HEK293T (cell line): ENCODE data around the gene LRRC45.

ENCODE experiments used
- CTCF ChIA-PET: fragments of 350-600 bp; formaldehyde crosslinking; extraction: SDS; loops from one replicate; lab custom pipeline; 2021; ENCODE audit warnings: antibody characterized with exemption, inconsistent platforms; lab: Yijun Ruan, JAX
- POLR2A ChIA-PET: fragments of 350-600 bp; formaldehyde crosslinking; extraction: SDS; loops from one replicate; lab custom pipeline; 2020; ENCODE audit warnings: antibody characterized with exemption, inconsistent platforms; lab: Yijun Ruan, JAX
- DNase-seq: peaks from one replicate; pipeline ENCODE4 v3.0.0; 2012; ENCODE audit warnings: mixed read lengths; ENCODE audit errors: extremely low spot score
- ARNT ChIP-seq: fragments of 450-650 bp; IDR thresholded peaks from 2 replicates; pipeline ENCODE4 v1.6.1; 2017; ENCODE audit warnings: mild to moderate bottlenecking
- BHLHE40 ChIP-seq: fragments of 450-650 bp; IDR thresholded peaks from 2 replicates; pipeline ENCODE4 v1.6.1; 2016; ENCODE audit warnings: mild to moderate bottlenecking, moderate library complexity, borderline replicate concordance
- CTBP1 ChIP-seq: fragments of 450-650 bp; IDR thresholded peaks from 2 replicates; pipeline ENCODE4 v1.6.1; 2016; ENCODE audit warnings: borderline replicate concordance
- ELF4 ChIP-seq: fragments of 450-650 bp; IDR thresholded peaks from 2 replicates; pipeline ENCODE4 v1.6.1; 2017; ENCODE audit warnings: antibody characterized with exemption
- FOXA1 ChIP-seq: fragments of 450-650 bp; IDR thresholded peaks from 2 replicates; pipeline ENCODE4 v1.6.1; 2016; ENCODE audit warnings: mild to moderate bottlenecking
- FOXK2 ChIP-seq: fragments of 450-650 bp; IDR thresholded peaks from 2 replicates; pipeline ENCODE4 v1.6.1; 2016; ENCODE audit warnings: mild to moderate bottlenecking
- FOXM1 ChIP-seq: fragments of 450-650 bp; IDR thresholded peaks from 2 replicates; pipeline ENCODE4 v1.6.1; 2017; ENCODE audit warnings: mild to moderate bottlenecking, borderline replicate concordance
- HDGF ChIP-seq: fragments of 450-650 bp; IDR thresholded peaks from 2 replicates; pipeline ENCODE4 v1.6.1; 2017; ENCODE audit warnings: antibody characterized with exemption, borderline replicate concordance
- L3MBTL2 ChIP-seq: fragments of 450-650 bp; conservative IDR thresholded peaks from 2 replicates; pipeline ENCODE4 v1.6.1; 2016; ENCODE audit warnings: mild to moderate bottlenecking
- LEF1 ChIP-seq: fragments of 450-650 bp; IDR thresholded peaks from 2 replicates; pipeline ENCODE4 v1.6.1; 2017; ENCODE audit warnings: mild to moderate bottlenecking, borderline replicate concordance
- NFRKB ChIP-seq: fragments of 450-650 bp; IDR thresholded peaks from 2 replicates; pipeline ENCODE4 v1.6.1; 2016; ENCODE audit warnings: mild to moderate bottlenecking, moderate library complexity
- SP1 ChIP-seq: fragments of 450-650 bp; IDR thresholded peaks from 2 replicates; pipeline ENCODE4 v1.6.1; 2017
- SUZ12 ChIP-seq: fragments of 450-650 bp; IDR thresholded peaks from 2 replicates; pipeline ENCODE4 v1.6.1; 2016; ENCODE audit warnings: mild to moderate bottlenecking
- TARDBP ChIP-seq: fragments of 450-650 bp; IDR thresholded peaks from 2 replicates; pipeline ENCODE4 v1.6.1; 2016
- ZNF384 ChIP-seq: fragments of 450-650 bp; IDR thresholded peaks from 2 replicates; pipeline ENCODE4 v1.6.1; 2016
- TF ChIP-seq, protein P1 (sequence below): fragments of 450-650 bp; IDR thresholded peaks from 2 replicates; pipeline ENCODE4 v1.6.1; 2016

Gene LRRC45

DNA sequence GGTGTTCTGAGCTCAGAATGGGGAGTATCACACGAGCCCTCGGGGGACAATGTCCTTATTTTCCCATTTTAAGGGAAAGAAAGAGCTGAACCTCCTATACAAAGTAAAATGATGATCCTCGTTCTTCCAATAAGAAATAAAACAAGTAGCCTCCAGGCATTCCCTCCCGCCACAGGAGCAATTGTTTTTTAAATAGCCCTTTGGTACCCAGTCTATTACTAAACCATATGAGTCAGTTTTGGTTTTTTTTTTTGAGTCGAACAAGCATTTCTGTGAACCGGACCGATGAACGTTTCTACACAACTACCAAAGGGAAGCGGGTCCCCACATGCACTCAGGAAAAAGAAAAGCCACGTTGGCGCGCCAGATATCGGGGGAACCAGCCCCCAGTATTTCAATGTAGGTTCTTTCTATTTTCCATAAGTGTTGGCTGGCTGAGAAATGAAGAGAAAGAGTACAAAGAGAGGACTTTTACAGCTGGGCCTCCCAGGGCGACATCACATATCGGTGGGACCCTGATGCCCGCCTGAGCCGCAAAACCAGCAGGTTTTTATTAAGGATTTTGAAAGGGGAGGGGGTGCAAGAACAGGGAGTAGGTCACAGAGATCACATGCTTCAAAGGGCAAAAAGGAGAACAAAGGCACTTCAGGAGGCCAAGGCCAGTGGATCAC, 18.2 kb downstream of the LRRC45 start:
- DNase-seq: no peak
- POLR2A ChIA-PET: interaction anchor here (1.1 to 1.5 kb wide), 3 partner anchors 9 to 105 kb away, joined by 3 read pairs; partner anchors contain the start of gene PYCR1
- CTCF ChIA-PET: interaction anchor here (1.1 kb wide), 1 partner anchor 21 kb away, joined by 3 read pairs; no protein-coding TSS in a partner anchor
- TF ChIP-seq FOXM1 (no peak), NFRKB (no peak), HDGF (no peak)
- TF ChIP-seq, protein P1, sequence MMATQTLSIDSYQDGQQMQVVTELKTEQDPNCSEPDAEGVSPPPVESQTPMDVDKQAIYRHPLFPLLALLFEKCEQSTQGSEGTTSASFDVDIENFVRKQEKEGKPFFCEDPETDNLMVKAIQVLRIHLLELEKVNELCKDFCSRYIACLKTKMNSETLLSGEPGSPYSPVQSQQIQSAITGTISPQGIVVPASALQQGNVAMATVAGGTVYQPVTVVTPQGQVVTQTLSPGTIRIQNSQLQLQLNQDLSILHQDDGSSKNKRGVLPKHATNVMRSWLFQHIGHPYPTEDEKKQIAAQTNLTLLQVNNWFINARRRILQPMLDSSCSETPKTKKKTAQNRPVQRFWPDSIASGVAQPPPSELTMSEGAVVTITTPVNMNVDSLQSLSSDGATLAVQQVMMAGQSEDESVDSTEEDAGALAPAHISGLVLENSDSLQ: no peak

DNA sequence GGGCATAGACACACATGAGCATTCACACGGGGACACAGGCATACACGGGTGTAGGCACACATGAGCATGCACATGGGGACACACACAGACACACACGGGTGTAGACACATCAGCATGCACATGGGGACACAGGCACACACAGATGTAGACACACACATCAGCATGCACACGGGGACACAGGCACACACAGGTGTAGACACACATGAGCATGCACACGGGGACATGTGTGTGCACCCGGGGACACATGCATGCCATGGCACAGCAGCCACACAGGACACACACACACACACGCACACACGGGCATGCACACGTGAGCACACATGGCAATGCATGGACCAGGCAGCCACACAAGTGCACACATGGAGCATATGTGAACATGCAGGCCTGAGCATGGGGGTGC, 19.5 kb downstream of the LRRC45 start:
- ChIA-PET CTCF (interaction anchor here (1.1 kb wide), 1 partner anchor 12 kb away, joined by 5 read pairs; no protein-coding TSS in a partner anchor), POLR2A (interaction anchor here (1.0 to 1.5 kb wide), 2 partner anchors 8 to 56 kb away, joined by 4 to 7 read pairs; no protein-coding TSS in a partner anchor)
- no peak for DNase-seq
- TF ChIP-seq LEF1: no peak
- TF ChIP-seq L3MBTL2: no peak
- TF ChIP-seq BHLHE40: no peak
- no peak for TF ChIP-seq FOXA1
- no peak for TF ChIP-seq FOXM1
- TF ChIP-seq ARNT: no peak
- TF ChIP-seq TARDBP: no peak
- TF ChIP-seq ZNF384: no peak
- no peak for TF ChIP-seq ELF4
- no peak for TF ChIP-seq SUZ12
- TF ChIP-seq FOXK2: no peak
- TF ChIP-seq CTBP1: no peak

DNA sequence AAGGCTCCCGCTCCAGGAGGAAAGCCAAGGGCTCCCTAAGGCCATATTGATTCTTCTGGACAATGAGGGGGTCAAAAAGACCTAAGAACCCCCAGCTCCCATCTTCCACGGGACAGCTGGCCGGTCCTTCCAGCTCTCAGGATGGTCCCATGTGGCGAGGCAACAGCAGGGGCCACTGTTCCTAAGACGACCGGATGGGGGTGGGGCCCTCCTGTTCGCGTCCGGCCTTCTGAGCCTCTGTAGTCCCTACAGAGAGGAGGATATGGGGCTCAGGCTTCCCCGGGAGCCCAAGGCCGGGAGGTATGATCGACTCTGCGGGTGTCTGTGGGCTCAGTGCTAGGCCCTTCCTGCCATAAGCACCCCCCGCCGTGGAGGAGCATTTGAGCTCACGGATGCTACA, 20.4 kb downstream of the LRRC45 start:
- CTCF ChIA-PET: interaction anchor here (1.1 kb wide), 1 partner anchor 13 kb away, joined by 5 read pairs; no protein-coding TSS in a partner anchor
- TF ChIP-seq L3MBTL2: no peak
- POLR2A ChIA-PET: interaction anchor here (0.7 to 1.5 kb wide), 5 partner anchors 9 to 151 kb away, joined by 3 to 7 read pairs (median 3); partner anchors contain the start of genes CENPX and LRRC45
- no peak for DNase-seq

DNA sequence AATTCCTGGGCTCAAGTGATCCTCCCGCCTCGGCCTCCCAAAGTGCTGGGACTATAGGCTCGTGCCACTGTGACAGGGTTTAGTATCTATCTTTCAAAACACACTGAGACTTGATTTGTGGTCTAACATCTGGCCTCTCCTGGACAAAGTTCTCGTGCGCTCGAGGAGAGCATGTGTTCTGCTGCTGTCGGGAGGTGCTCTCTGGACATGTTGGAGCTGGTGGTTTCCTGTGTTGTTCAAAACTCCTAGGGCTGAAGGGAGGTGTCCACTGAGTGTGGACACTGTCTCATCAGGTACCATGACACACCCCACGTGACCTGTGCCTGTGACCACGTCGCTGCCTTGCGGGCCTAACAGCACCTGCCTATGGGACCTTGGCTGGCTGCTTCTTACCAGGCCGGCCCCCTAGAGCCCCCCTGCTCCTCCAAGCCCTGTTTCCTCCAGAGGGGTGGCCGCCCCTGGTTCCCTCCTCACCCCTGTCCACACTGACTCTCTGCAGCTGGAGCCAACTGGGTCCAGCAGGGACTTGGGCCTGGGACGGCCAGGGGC, 22.9 kb downstream of the LRRC45 start:
- no peak for DNase-seq
- POLR2A ChIA-PET: no interaction called here
- CTCF ChIA-PET: no interaction called here
- TF ChIP-seq ELF4: no peak
- no peak for TF ChIP-seq ARNT
- TF ChIP-seq HDGF: no peak
- no peak for TF ChIP-seq FOXK2
- TF ChIP-seq SP1: no peak
- TF ChIP-seq CTBP1: no peak
- TF ChIP-seq ZNF384: no peak
- TF ChIP-seq TARDBP: no peak
- TF ChIP-seq SUZ12: no peak
- no peak for TF ChIP-seq L3MBTL2
- TF ChIP-seq, protein P1: no peak
- no peak for TF ChIP-seq BHLHE40
- no peak for TF ChIP-seq LEF1
- no peak for TF ChIP-seq NFRKB
- no peak for TF ChIP-seq FOXA1
- no peak for TF ChIP-seq FOXM1

- TF ChIP-seq, protein P1: no peak
- no peak for TF ChIP-seq SUZ12
- no peak for TF ChIP-seq FOXM1
- no peak for TF ChIP-seq ZNF384
- TF ChIP-seq FOXK2: no peak
- TF ChIP-seq LEF1: no peak
- TF ChIP-seq ELF4: no peak
- no peak for TF ChIP-seq FOXA1
- TF ChIP-seq ARNT: no peak
- TF ChIP-seq HDGF: no peak
- no peak for TF ChIP-seq BHLHE40
- no peak for TF ChIP-seq L3MBTL2
- no peak for TF ChIP-seq SP1
- TF ChIP-seq NFRKB: no peak
- no peak for TF ChIP-seq CTBP1
- DNase-seq: no peak
- ChIA-PET CTCF (no interaction called here), POLR2A (no interaction called here)
Observed at GRCh38 chr17:82046903-82047302, 23.8 kb downstream of the LRRC45 start.

GRCh38 chr17:82047379-82047778, 24.3 kb downstream of the LRRC45 start:
- no peak for TF ChIP-seq CTBP1
- no peak for TF ChIP-seq L3MBTL2
- no peak for TF ChIP-seq FOXK2
- no peak for TF ChIP-seq HDGF
- TF ChIP-seq ARNT: no peak
- TF ChIP-seq SUZ12: no peak
- TF ChIP-seq SP1: no peak
- TF ChIP-seq LEF1: no peak
- TF ChIP-seq, protein P1: no peak
- no peak for TF ChIP-seq ZNF384
- no peak for TF ChIP-seq FOXM1
- no peak for TF ChIP-seq ELF4
- no peak for TF ChIP-seq BHLHE40
- no peak for TF ChIP-seq FOXA1
- no peak for TF ChIP-seq TARDBP
- no peak for TF ChIP-seq NFRKB
- DNase-seq: no peak
- ChIA-PET CTCF (no interaction called here), POLR2A (no interaction called here)
